ENCODE data around the gene RNF213.
"Not testable (repeated sequence)": the region's sequence is repeated elsewhere in the genome, so short reads cannot be mapped to it uniquely, and the experiment has no call there.

RNF213 gene

DNA sequence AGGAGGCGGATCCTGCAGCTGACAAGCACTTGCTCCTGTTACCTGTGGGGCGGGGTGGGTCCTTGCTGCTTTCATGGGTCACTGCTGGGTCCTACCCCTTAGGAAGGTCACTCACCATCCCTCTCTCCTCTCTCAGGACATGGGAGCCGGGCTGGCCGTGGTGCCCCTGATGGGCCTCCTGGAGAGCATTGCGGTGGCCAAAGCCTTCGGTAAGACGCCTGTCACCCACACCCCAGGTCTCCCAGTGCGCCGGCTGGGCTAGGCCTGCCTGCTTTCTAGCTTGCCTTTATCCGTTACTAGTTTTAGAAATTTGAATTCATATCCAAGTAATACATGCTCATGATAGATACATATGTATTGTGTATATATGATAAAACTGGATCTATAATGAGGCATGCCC is 23.3 kb upstream of the RNF213 start:
- DNase-seq (ENCODE audit: low read depth), result no peak
- no peak overlapping the region for H3K4me3 ChIP-seq (ENCODE audit: low read depth, low read length)
- TF ChIP-seq, protein P1, sequence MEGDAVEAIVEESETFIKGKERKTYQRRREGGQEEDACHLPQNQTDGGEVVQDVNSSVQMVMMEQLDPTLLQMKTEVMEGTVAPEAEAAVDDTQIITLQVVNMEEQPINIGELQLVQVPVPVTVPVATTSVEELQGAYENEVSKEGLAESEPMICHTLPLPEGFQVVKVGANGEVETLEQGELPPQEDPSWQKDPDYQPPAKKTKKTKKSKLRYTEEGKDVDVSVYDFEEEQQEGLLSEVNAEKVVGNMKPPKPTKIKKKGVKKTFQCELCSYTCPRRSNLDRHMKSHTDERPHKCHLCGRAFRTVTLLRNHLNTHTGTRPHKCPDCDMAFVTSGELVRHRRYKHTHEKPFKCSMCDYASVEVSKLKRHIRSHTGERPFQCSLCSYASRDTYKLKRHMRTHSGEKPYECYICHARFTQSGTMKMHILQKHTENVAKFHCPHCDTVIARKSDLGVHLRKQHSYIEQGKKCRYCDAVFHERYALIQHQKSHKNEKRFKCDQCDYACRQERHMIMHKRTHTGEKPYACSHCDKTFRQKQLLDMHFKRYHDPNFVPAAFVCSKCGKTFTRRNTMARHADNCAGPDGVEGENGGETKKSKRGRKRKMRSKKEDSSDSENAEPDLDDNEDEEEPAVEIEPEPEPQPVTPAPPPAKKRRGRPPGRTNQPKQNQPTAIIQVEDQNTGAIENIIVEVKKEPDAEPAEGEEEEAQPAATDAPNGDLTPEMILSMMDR (IDR thresholded peaks at IDR 0.05; ENCODE audit: low read depth, low read length), result no peak
- TF ChIP-seq MAX (IDR thresholded peaks at IDR 0.05; ENCODE audit: low read depth, low read length), result no peak
- no peak for TF ChIP-seq POLR2A (IDR thresholded peaks at IDR 0.05; ENCODE audit: extremely low read depth, insufficient read length)
- TF ChIP-seq MYC (IDR thresholded peaks at IDR 0.05; ENCODE audit: low read depth, low read length), result no peak

GRCh38 chr17:80242505-80242904 is 18.1 kb upstream of the RNF213 start:
- DNase-seq (ENCODE audit: low read depth), result no peak
- TF ChIP-seq, protein P1 (IDR thresholded peaks at IDR 0.05; ENCODE audit: low read depth, low read length), result no peak
- TF ChIP-seq MYC (IDR thresholded peaks at IDR 0.05; ENCODE audit: low read depth, low read length) (no peak), MAX (IDR thresholded peaks at IDR 0.05; ENCODE audit: low read depth, low read length) (no peak), POLR2A (IDR thresholded peaks at IDR 0.05; ENCODE audit: extremely low read depth, insufficient read length) (no peak)
- H3K4me3 ChIP-seq (ENCODE audit: low read depth, low read length), result no peak overlapping the region

DNA sequence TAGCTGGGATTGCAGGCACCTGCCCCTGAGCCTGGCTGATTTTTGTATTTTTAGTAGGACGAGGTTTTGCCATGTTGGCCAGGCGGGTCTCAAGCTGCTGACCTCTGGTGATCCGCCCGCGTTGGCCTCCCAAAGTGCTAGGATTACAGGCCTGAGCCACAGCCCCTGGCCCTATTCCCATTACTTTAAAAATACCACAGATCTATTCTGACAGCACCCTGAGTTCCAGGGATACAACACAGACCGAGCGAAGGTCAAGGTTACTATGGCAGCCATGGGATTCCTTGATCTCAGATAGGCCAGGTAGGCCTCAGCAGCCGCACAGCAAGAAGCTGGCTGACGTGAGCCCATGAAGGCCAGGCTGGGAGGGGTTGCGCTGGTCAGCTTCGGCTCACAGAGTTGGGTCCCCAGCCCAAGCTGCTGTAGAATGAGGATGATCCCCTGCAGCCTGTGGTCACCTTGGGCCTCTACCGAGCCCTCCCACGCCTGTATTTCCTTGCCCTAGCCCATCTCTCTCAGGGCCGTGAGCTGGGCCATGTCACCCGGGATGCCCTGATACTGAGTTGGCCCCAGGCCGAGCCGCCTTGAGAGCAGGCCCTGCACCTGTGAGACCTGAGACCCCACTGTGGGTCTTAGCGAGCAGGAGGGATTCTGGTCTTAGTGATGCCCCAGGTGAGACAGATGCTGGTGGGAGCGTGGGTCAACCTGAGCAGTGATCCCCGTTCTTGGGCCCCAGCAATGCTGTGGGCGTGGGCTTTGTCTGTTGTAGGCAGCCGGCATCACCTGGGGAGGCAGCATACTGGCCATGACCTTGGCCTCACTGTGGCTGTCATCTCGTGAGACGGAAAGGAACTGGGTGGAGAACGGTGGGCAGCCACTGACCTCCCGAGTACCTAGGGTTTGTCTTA is 16.9 kb upstream of the RNF213 start:
- no peak for DNase-seq (ENCODE audit: low read depth)
- H3K4me3 ChIP-seq (ENCODE audit: low read depth, low read length), result no peak overlapping the region
- TF ChIP-seq, protein P1 (IDR thresholded peaks at IDR 0.05; ENCODE audit: low read depth, low read length), result no peak
- TF ChIP-seq POLR2A (IDR thresholded peaks at IDR 0.05; ENCODE audit: extremely low read depth, insufficient read length), result no peak
- TF ChIP-seq MYC (IDR thresholded peaks at IDR 0.05; ENCODE audit: low read depth, low read length), result no peak
- TF ChIP-seq MAX (IDR thresholded peaks at IDR 0.05; ENCODE audit: low read depth, low read length), result no peak

DNA sequence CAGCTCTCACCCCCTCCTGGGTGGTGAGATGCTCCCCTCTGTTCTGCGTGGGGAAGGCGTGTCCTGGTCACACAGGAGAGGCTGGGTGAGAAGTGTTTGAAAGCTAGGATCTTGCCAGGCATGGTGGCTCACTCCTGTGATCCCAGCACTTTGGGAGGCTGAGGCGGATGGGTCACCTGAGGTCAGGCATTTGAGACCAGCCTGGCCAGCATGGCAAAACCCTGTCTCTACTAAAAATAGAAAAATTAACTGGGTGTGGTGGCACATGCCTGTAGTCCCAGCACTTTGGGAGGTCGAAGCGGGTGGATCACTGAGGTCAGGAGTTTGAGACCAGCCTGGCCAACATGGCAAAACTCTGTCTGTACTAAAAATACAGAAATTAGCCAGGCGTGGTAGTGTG is 16.2 kb upstream of the RNF213 start:
- DNase-seq (ENCODE audit: low read depth); H3K4me3 ChIP-seq (ENCODE audit: low read depth, low read length): not testable (repeated sequence)

DNA sequence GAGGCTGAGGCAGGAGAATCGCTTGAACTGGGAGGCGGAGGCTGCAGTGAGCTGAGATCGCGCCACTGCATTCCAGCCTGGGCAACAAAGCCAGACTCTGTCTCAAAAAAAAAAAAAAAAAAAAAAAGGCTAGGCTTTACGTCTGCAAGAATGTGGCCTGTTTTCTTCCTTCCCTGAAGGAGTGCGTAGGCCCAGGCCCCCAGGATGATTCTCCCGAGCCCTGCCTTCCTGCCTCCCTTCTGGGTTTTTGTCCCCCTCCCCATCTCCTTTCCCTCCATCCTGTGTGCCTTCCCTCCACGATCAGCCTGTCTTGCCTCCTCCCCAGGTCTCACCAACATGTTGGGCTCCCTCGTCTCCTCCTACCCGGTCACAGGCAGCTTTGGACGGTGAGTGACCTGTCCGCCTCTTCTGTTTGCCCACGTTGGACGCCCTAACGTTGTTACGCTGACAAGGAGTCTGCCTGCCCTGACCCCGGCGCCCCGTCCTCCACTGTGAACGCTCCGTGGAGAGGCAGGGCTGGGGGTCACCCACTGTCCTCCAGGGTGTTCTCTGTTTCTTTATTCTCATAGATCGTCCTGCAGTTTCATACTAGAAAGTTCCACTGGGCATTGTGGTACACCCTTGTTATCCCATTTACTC is 15.7 kb upstream of the RNF213 start:
- no peak overlapping the region for H3K4me3 ChIP-seq (ENCODE audit: low read depth, low read length)
- TF ChIP-seq MYC (IDR thresholded peaks at IDR 0.05; ENCODE audit: low read depth, low read length), result no peak
- TF ChIP-seq, protein P1 (IDR thresholded peaks at IDR 0.05; ENCODE audit: low read depth, low read length), result no peak
- no peak for TF ChIP-seq POLR2A (IDR thresholded peaks at IDR 0.05; ENCODE audit: extremely low read depth, insufficient read length)
- TF ChIP-seq MAX (IDR thresholded peaks at IDR 0.05; ENCODE audit: low read depth, low read length), result no peak
- DNase-seq (ENCODE audit: low read depth), result no peak

DNA sequence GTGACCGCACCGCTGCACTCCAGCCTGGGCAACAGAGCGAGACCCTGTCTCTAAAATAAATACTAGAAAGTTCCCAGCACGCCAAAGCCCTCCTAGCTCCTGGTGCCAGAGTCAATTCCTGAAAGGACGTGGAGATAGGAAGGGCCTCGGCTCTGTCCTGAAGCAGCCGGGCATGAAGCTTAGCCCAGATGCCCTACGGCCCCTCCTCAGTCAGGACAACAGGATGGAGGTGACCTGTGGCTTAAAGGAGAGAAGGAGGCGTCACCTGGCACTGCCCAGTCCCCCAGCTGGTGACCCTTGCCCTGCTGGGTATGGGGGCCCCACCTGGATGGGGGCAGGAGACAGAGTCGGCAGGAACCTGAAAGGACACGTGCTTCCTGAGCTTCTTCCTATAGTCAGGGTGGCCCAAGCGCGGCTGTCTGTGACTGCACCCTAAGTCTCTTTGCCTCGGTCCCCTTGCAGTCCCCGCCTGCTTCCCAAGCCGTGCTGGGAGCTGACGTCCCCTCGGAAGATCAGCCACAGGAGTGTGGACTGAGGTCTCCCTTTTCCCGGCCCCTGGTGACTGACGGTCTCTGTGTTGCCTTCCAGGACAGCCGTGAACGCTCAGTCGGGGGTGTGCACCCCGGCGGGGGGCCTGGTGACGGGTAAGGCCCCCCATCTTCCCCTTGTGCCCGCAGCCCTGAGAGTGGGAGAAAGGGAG is 14.9 kb upstream of the RNF213 start:
- TF ChIP-seq POLR2A (IDR thresholded peaks at IDR 0.05; ENCODE audit: extremely low read depth, insufficient read length), result no peak
- TF ChIP-seq MYC (IDR thresholded peaks at IDR 0.05; ENCODE audit: low read depth, low read length), result no peak
- no peak for TF ChIP-seq MAX (IDR thresholded peaks at IDR 0.05; ENCODE audit: low read depth, low read length)
- TF ChIP-seq, protein P1 (IDR thresholded peaks at IDR 0.05; ENCODE audit: low read depth, low read length), result no peak
- DNase-seq (ENCODE audit: low read depth), result no peak
- no peak overlapping the region for H3K4me3 ChIP-seq (ENCODE audit: low read depth, low read length)

Data from NB4 (cell line).